Dendritic cell treated with granulocyte-macrophage colony-stimulating factor and Interleukin-4, amounts not matched to agents 40 ng/mL and 50 ng/mL, for 4 days (primary cell): ENCODE results near the gene COL6A6.

Experiments used
- H3K27ac Mint-ChIP-seq: one replicate; pipeline ENCODE4 v1.8.0; 2022; ENCODE audit warnings: mild to moderate bottlenecking, mixed read lengths
- H3K27me3 Mint-ChIP-seq: one replicate; pipeline ENCODE4 v1.8.0; 2022; ENCODE audit warnings: mild to moderate bottlenecking, mixed read lengths
- H3K36me3 Mint-ChIP-seq: one replicate; pipeline ENCODE4 v1.8.0; 2022; ENCODE audit warnings: low read depth, mixed read lengths
- H3K4me1 Mint-ChIP-seq: one replicate; pipeline ENCODE4 v1.8.0; 2022; ENCODE audit warnings: low read depth, mixed read lengths
- H3K4me3 Mint-ChIP-seq: one replicate; pipeline ENCODE4 v1.8.0; 2022; ENCODE audit warnings: mild to moderate bottlenecking, moderate library complexity, mixed read lengths
- H3K9me3 Mint-ChIP-seq: one replicate; pipeline ENCODE4 v1.8.0; 2022; ENCODE audit warnings: mixed read lengths
- intact Hi-C: fragments of 100-400 bp; cut with micrococcal nuclease; formaldehyde crosslinking; loops from one replicate; pipeline ENCODE4 v1.15.0; 2022

COL6A6 gene

GRCh38 chr3:130557336-130558035 lies 40.5 kb downstream of the COL6A6 start:
- Mint-ChIP-seq H3K4me1 (no peaks in the 10 kb centered on the region), H3K27me3 (no peaks in the 10 kb centered on the region), H3K4me3 (no peak overlapping the region), H3K9me3 (no peaks in the 10 kb centered on the region), H3K36me3 (no peaks in the 10 kb centered on the region), H3K27ac (no peak overlapping the region)
- intact Hi-C loops = no loop called here

- H3K4me3 Mint-ChIP-seq = no peak overlapping the region
- H3K4me1 Mint-ChIP-seq = no peaks in the 10 kb centered on the region
- H3K27me3 Mint-ChIP-seq = no peaks in the 10 kb centered on the region
- no peak overlapping the region for H3K27ac Mint-ChIP-seq
- H3K36me3 Mint-ChIP-seq = no peaks in the 10 kb centered on the region
- intact Hi-C loops = no loop called here
- H3K9me3 Mint-ChIP-seq = no peaks in the 10 kb centered on the region
These were observed 41.4 kb downstream of the COL6A6 start for GRCh38 chr3:130558366-130558765.

- H3K4me1 Mint-ChIP-seq = no peaks in the 10 kb centered on the region
- H3K36me3 Mint-ChIP-seq = no peaks in the 10 kb centered on the region
- no peaks in the 10 kb centered on the region for H3K27me3 Mint-ChIP-seq
- intact Hi-C loops = no loop called here
- no peaks in the 10 kb centered on the region for H3K9me3 Mint-ChIP-seq
- H3K27ac Mint-ChIP-seq = no peak overlapping the region
- H3K4me3 Mint-ChIP-seq = no peak overlapping the region
These were observed 48.2 kb downstream of the COL6A6 start for GRCh38 chr3:130565224-130565623.
